Measurements from ENCODE around the gene ZNF224.
"Not testable (repeated sequence)": the region's sequence is repeated elsewhere in the genome, so short reads cannot be mapped to it uniquely, and the experiment has no call there.

Gene ZNF224

GRCh38 chr19:44093931-44094765, at the start of gene ZNF224:
Gene ZNF224 (plus strand): TSS chr19:44094361. CDS start chr19:44097874, 3,513 bp downstream.
- peak; percentile 73 to 77 (median 77) for DNase-seq (ENCODE audit: low read depth in 3 of 3)

DNA sequence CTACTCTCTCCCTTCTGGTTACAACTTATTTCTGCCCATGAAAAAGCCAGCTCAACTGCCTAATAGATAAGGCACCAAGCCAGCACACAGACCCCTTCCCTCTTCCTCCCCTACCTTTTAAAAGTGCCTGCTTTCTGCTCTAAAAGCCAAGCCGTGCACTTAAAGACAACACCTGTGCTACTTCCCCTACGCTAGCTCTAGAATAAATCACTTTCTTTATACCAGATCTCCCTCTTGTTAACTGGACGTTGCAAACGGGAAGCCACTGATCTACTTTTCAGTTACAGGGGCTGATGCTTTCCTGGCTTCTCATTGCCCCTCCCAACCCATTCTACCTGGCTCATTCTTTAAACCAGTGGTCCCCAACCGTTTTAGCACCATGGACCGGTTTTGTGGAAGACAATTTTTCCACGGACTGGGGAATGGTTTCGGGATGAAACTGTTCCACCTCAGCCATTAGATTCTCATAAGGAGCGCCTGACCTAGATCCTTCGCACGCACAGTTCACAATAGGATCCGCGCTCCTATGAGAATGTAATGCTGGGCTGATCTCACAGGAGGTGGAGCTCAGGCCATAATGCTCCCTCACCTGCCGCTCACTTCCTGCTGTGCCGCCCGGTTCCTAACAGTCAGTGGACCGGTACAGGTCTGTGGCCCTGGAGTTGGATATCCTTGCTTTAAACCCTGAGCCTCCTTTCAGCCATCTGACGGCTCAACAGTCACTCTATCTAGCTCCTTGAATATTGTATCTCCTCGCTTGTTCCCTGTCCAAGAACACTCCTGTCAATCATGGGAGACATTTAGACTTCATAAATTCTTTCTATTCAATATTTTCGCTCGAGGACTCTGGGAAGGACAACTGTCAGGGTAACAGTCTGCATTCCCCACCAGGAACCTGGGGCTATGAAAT, 43.2 kb upstream of the ZNF224 start:
- DNase-seq (ENCODE audit: low read depth in 3 of 3): no peak

DNA sequence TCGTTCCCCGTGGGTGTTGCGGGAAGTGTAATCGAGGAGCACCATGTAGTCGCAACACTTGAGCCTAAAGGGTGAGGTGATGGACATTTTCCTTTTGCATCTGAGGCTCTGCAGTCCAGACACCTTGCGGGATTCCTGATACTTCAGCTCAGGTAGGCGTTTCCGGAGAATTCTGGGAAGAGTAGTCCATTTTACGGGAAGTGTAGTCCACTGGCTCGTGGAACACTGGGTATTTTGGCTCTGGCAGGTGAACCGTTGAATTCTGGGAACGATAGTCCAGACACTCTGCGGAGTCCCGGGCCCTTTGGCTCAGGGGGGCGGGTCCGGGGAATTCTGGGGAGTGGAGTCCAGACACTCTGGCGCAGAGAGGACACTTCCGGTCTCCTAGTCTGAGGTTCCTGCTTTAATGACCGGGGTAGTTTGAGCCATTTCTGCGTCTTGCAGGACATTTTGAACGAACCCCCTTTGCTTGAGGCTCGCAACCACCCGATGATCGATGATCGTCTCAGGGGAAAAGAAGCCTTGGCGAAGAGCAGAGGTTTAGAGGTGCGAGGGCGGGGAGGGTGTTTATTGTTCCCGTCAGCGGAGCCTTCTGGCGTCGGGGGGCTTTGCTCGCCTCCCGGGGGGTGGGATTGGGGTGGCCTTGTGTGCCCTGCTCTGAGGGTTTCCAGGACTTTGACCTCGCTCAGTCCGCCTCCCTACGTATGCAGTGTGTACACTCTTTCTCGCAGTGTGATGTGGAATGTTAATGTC, 42.3 kb upstream of the ZNF224 start, which contains the start of gene ZNF223:
Gene ZNF223, plus strand, starts transcription at position 387 of the 753 bp plus-strand sequence. CDS start 3,141 bp downstream, outside the sequence.
- DNase-seq (ENCODE audit: low read depth in 3 of 3): peak; percentile 16 to 45 (median 32)

DNA sequence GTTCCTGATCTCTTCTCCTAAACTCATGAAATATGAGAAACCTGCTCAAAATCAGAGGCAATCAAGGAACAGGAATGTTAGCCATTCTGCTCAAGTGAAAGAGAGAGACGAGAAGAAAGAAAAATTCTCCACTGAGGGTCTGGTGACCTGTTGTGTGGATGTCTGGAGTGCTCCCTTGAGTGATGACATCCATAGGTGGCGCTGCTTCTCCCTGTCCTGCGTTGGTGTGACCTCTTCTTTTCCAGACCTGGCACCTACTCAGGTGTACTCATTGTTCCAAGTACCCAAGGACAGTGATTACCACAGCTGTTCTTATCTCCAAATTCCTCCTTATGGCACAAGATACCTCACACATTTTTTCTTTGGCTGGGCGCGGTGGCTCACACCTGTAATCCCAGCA, 38.3 kb upstream of the ZNF224 start:
- DNase-seq (ENCODE audit: low read depth in 3 of 3): no peak

DNA sequence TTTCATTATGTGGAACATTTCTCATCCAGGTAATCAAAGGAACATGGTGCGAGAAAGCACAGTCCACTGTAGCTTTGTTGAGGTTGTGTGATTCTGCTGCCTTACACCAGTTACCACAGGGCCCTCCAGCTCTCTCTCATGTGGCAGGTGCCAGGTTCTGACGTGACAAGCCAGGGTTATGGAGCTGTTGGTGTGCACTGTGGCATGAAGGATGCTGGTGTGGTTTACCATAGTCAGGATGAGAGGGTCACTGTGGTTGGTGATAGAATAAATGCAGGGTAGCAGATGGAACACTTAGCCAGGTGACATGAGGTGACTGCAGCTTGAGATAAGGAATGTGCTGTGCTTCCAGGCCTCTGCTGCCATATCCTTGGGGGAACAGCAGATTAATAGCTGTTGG, 34.9 kb upstream of the ZNF224 start:
- no peak for DNase-seq (ENCODE audit: low read depth in 3 of 3)

GRCh38 chr19:44061038-44061437, 33.1 kb upstream of the ZNF224 start:
- no peak for DNase-seq (ENCODE audit: low read depth in 3 of 3)

DNA sequence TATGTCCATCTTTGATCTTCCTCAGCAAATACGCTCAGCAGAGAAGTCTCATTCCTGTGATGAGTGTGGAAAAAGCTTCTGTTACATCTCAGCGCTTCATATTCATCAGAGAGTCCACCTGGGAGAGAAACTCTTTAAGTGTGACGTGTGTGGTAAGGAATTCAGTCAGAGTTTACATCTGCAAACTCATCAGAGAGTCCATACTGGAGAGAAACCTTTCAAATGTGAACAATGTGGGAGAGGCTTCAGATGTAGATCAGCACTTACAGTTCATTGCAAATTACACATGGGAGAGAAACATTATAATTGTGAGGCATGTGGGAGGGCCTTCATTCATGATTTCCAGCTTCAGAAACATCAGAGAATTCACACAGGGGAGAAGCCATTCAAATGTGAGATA, 27.9 kb upstream of the ZNF224 start:
- no peak for DNase-seq (ENCODE audit: low read depth in 3 of 3)

GRCh38 chr19:44069415-44069814, 24.7 kb upstream of the ZNF224 start:
- no peak for DNase-seq (ENCODE audit: low read depth in 3 of 3)

- peak; percentile 63 to 70 (median 67) for DNase-seq (ENCODE audit: low read depth in 3 of 3)
Measured at GRCh38 chr19:44071824-44072542, 22.2 kb upstream of the ZNF224 start, which contains the start of gene ZNF284. Gene ZNF284 (plus strand): TSS chr19:44072159. CDS start chr19:44076390, 4,231 bp downstream.

- no peak for DNase-seq (ENCODE audit: low read depth in 3 of 3)
Measured at GRCh38 chr19:44072543-44073401, 21.4 kb upstream of the ZNF224 start.

GRCh38 chr19:44076325-44076724, 17.8 kb upstream of the ZNF224 start:
- no peak for DNase-seq (ENCODE audit: low read depth in 3 of 3)

DNA sequence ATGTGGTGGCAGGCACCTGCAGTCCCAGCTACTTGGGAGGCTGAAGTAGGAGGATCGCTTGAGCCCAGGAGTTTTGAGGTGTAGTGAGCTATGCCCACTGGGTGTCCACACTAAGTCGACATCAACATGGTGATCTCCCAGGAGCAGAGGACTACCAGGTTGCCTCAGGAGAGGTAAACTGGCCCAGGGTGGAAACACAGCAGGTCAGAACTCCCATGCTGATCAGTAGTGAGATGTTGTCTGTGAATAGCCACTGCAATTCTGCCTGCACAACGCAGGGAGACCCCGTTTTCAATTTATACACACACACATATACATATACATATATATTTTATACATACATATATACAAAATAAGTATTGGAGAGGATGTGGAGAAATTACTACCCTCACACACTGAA, 2.1 kb upstream of the ZNF224 start:
- DNase-seq (ENCODE audit: low read depth in 3 of 3): no peak

DNA sequence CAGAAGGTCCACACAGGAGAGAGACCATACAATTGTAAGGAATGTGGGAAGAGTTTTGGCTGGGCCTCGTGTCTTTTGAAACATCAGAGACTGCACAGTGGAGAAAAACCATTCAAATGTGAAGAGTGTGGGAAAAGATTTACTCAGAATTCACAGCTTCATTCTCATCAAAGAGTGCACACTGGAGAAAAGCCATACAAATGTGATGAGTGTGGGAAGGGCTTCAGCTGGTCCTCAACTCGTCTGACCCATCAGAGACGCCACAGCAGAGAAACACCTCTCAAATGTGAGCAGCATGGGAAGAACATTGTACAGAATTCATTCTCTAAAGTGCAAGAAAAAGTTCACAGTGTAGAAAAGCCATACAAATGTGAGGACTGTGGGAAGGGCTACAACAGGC, 13.6 kb downstream of the ZNF224 start:
- DNase-seq (ENCODE audit: low read depth in 3 of 3): no peak

DNA sequence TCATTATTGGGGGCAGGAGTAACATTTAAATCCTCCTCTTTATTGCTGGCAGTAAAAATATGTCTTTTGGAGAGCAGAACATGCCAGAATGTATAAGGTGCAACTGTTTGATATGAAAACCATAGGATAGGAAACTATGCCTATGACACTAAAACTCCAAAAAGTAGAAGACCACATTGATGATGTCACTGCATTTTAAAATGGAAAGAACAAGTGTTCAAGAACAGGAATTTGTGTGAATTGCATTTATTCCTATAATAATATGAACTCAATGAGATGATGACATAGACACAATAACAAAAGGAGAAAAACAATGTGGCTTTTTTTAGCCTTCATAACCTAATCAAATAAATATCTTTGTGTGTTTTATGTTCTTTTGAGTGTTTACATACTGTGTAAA, 15.3 kb downstream of the ZNF224 start:
- no peak for DNase-seq (ENCODE audit: low read depth in 3 of 3)

DNA sequence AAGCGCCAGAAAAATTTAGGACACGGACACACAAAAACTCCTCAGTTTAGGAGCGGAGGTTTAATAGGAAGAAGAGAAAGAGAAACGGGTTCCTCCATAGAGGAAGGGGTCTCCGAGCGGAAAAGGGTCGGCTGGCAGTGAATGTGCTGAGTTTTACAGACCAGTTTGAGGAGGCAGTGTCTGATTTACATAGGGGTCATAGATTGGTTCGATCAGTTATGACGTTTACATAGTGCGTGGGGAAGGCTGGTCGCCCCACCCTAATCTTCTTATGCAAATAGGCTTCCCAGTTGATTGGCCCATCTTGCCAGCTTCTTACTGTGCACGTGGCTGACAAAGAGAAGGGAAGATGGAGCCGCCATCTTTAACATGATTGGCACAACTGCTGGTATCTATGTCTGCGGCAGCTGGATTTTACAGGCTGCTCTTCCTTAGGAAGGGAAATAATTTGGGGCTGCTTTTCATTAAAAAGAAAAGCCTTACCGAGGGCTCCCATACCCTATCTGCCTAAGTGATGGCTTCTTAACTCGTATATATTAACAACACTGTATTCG, 17.8 kb downstream of the ZNF224 start:
- no peak for DNase-seq (ENCODE audit: low read depth in 3 of 3)

DNA sequence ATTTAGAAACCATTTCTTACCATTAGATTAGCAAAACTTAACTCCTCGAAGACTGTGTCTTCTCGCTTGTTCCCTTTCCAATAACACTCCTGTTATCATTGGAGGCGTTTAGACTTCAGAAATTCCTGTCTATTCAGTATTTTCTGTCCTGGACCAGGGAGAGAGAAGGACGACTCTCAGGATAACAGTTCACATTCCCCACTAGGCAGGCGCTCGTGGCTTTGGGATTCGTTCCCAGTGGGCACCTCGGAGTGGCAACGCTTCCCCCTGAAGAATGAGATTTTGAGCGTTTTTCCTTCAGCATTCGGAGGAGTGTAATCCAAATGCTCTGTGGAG, 18.6 kb downstream of the ZNF224 start:
- DNase-seq (ENCODE audit: low read depth in 3 of 3): no peak

GRCh38 chr19:44113138-44113783, 19.1 kb downstream of the ZNF224 start, which contains the start of gene ZNF225:
Gene ZNF225 (plus strand): TSS chr19:44113399. CDS start chr19:44115828, 2,429 bp downstream.
- peak; percentile 73 to 82 (median 73) for DNase-seq (ENCODE audit: low read depth in 3 of 3)

DNA sequence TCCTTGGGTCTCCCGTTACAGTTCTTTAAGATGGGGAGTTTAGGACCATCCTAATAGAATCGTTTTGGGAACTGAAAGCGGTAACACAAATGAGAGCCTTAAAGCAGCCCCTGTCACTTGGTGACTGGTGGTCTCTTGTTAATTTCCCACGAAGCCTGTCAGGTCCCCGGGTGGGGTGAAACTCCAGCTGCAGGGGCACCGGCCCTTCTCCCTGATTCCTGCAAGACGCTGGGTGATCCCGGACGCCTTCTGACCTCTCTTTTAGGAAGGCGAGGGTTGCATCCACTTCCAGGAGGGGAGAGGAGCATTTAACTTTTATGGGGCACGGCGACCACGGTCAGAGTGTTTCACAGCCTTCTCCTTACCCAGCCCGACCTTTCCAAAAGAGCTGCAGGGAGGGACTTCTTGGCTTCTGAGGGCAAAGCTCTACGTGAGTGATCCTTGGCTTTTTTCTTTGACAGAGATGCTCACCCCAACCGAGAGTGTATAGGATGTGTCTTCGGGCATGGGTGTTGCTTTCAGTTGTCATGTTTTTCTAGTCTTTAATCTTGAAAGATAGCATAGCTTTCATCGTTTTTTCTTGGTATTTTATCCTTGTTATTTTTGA, 19.7 kb downstream of the ZNF224 start:
- no peak for DNase-seq (ENCODE audit: low read depth in 3 of 3)

GRCh38 chr19:44121162-44121561, 27.0 kb downstream of the ZNF224 start:
- not testable (repeated sequence) for DNase-seq (ENCODE audit: low read depth in 3 of 3)
